Left renal pelvis (tissue), 4 donors: ENCODE measurements around the gene DCAF10. TPM values are rescaled to one million over a fixed set of nuclear protein-coding genes. Genes with fewer than 3 reads are reported as not detected.
A peak's percentile ranks its signal among the peaks of the same experiment; 100 is the strongest.
"Not testable (repeated sequence)": the region's sequence is repeated elsewhere in the genome, so short reads cannot be mapped to it uniquely, and the experiment has no call there.

Experiments used
- DNase-seq, 4 donors: peaks; one replicate each; pipeline ENCODE4 v3.0.0-alpha.2; 2013; ENCODE audit warnings: low read depth in 4 of 4, low spot score in 3 of 4
- polyA plus RNA-seq, 4 donors: library from polyadenylated mRNA; unstranded; fragments of 120-200 nt; gene quantifications; one replicate each; pipeline ENCODE4 v1.2.1, GENCODE V29; 2013; ENCODE audit not compliant: insufficient read length in 4 of 4

Gene DCAF10
- polyA plus RNA-seq, 4 donors: 31.9 to 36.0 (median 35.1) TPM

- no peak for DNase-seq
Observed at GRCh38 chr9:37788332-37788731, 12.3 kb upstream of the DCAF10 start.

- no peak for DNase-seq
Observed at GRCh38 chr9:37790096-37790495, 10.5 kb upstream of the DCAF10 start.

- no peak for DNase-seq
Observed at GRCh38 chr9:37792122-37792521, 8.5 kb upstream of the DCAF10 start.

GRCh38 chr9:37796232-37796631 lies 4.4 kb upstream of the DCAF10 start:
- no peak for DNase-seq

DNA sequence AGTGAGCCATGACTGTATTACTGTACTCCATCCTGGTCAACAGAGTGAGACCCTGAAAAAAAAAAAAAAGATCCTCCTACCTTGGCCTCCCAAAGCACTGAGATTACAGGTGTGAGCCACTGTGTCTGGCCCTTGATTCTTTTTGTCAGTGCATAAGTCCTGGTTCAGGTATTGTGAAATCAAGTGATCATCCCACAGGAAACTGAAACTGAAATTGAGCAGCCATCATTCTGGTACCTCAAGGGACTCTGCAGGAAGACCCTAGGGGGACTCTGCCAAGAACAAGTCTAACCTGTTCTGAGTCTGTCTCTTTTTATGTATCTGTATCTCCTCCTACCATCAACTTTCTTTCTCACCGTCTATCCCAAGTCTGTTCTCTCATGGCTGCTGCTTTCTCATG lies 1.9 kb upstream of the DCAF10 start:
- no peak for DNase-seq

DNA sequence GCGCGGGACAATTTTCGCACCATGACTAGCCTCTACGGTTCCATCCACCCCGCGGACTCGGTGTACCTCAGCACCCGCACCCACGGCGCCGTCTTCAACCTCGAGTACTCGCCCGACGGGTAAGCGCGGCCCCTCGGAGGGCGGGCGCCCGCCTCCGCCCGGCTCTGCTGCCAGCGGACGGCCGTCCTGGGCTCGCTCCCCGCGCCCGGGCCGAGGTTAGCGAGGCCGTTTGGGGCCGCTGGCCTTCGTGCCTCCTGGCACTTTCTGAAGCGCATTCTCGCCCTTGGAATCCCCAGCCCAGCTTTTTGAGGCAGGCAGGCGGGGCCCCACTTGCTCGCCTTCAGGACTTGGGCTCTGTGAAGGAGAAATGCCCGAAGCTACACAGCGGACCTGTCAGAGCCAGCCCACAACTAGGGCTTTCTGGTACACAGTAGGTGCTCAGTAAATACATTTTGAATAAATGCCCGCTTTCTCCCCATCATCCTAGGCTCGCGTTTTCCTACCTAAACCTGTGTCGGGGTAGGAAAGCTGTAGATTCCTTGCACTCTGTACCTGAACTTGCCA lies 772 bp downstream of the DCAF10 start:
- peak in 2 of 4 donors; percentile 10 to 12 for DNase-seq

- no peak for DNase-seq
Observed at GRCh38 chr9:37801959-37802711, 1.5 kb downstream of the DCAF10 start.

- DNase-seq: no peak
Observed at GRCh38 chr9:37806271-37806670, 5.7 kb downstream of the DCAF10 start.

DNA sequence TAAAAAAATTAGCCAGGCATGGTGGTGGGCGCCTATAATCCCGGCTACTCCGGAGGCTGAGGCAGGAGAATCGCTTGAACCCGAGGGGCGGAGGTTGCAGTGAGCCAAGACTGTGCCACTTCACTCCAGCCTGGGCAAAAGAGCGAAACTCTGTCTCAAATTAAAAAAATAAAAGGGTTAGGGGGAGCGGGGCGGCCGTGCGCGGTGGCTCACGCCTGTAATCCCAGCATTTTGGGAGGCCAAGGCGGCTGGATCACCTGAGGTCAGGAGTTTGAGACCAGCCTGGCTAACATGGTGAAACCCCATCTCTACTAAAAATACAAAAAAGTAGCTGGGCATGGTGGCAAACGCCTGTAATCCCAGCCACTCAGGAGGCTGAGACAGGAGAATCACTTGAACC lies 9.1 kb downstream of the DCAF10 start:
- DNase-seq: not testable (repeated sequence)

GRCh38 chr9:37811906-37812476 lies 11.4 kb downstream of the DCAF10 start:
- no peak for DNase-seq

GRCh38 chr9:37812773-37813379 lies 12.3 kb downstream of the DCAF10 start:
- no peak for DNase-seq

- no peak for DNase-seq
Observed at GRCh38 chr9:37818849-37819248, 18.3 kb downstream of the DCAF10 start.

- no peak for DNase-seq
Observed at GRCh38 chr9:37820142-37820541, 19.5 kb downstream of the DCAF10 start.

DNA sequence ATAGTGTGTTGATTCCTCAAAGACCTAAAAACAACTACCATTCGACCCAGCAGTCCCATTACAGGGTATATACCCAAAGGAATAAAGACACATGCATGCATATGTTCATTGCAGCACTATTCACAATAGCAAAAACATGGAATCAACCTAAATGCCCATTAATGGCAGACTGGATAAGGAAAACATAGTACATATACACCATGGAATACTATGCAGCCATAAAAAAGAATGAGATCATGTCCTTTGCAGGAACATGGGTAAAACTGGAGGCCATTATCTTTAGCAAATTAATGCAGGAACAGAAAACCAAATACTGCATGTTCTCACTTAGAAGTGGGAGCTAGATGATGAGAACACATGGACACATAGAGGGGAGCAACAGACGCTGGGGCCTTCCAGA lies 24.6 kb downstream of the DCAF10 start:
- not testable (repeated sequence) for DNase-seq

DNA sequence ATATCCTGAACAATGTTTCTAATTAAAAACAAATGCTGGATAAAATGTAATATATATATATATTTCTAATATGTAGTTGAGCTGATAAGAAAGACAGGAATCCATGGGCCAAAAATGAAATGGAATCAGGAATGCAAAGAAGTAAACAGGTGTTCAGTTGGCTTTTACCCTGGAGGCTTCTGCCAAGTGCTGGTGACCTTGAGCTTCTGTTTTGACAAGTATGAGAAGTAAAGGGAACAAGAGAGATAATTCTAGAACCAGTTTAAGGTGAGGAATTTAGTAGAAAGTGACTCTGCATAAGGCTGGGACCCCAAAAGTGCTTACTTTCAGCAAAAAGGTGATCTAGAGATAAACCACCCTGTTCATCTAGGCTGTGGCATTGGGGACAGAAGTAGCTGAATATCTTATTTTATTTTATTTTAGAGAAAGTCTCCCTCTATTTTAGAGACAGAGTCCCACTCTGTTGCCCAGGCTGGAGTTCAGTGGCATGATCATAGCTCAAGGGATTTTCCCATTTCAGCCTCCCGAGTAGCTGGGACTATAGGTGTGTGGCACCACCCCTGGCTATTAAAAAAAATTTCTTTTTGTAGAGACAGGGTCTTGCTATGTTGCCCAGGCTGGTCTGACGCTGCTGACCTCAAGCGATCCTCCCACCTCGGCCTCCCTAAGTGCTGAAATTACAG lies 27.0 kb downstream of the DCAF10 start:
- no peak for DNase-seq

- no peak for DNase-seq
Observed at GRCh38 chr9:37835821-37836220, 35.2 kb downstream of the DCAF10 start.

GRCh38 chr9:37836386-37836785 lies 35.8 kb downstream of the DCAF10 start:
- no peak for DNase-seq

DNA sequence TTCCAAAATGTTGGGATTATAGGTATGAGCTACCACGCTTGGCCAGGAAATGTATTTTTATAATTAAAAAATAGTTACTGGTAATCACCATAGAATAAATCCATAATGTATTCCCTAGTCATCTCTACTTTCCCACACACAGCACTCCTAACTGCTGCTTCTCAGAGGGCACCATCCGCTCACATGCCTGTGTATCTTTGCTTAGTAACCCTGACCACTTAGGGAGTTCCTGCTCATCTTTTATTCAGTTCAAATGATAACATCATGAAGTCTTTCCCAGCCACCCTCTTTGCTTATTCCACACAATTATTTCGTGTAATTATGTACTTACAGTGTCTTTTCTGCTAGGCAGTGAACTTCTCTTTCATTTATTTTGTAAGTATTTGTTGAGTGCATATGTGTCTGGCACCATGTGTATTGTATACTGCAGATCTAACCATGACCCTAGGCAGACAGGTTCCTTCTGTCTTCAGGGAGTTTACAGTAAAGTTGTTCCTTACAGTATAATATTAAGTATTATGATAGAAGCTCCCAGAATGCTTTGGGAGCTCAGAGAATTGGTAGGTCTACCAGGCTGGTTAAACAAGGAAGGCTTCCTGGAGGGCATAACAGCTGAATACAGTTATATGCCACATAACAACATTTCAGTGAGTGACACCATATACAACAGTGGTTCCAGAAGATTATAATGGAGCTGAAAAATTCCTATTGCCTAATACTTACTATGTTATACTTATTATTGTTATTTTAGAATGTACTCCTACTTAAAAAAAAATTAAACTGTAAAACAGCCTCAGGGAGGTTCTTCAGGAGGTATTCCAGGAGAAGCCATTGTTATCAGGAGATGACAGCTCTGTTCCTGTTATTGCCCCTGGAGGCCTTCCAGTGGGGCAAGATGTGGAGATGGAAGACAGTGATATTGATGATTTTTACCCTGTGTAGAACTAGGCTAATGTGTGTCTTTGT lies 39.2 kb downstream of the DCAF10 start:
- DNase-seq: no peak

DNA sequence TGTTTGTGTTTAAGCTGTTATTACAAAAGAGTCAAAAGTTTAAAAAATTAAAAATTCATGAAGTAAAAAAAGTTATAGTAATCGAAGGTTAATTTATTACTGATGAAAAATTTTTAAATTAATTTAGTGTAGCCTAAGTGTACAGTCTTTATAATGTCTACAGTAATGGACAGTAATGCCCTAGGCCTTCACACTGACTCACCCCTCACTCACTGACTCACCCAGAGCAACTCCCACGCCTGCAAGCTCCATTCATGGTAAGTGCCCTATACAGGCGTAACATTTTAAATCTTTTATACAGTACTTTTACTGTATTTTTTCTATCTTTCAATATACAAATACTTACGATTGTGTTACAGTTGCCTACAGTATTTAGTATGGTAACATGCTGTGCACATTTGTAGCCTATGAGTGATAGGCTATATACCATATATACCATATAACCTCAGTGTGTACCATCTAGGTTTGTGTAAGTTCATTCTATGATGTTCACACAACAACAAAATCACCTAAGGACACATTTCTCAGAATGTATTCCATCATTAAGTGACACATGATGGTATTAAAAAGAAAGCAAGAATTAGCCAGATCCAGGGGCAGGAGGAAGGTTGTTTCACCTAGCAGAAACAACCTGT lies 40.1 kb downstream of the DCAF10 start:
- DNase-seq: no peak

- DNase-seq: no peak
Observed at GRCh38 chr9:37852222-37852621, 51.6 kb downstream of the DCAF10 start.
